H9 (cell line): ENCODE results near the gene SEMA3D. TPM values are rescaled to one million over a fixed set of nuclear protein-coding genes. Genes with fewer than 3 reads are reported as not detected.

Experiments used
- DNase-seq: peaks from one replicate; pipeline ENCODE4 v3.0.0-alpha.2; 2017
- H2AFZ ChIP-seq: one replicate; pipeline ENCODE4 v1.6.1; 2013; ENCODE audit warnings: mild to moderate bottlenecking, low read length, control low read depth, moderate library complexity
- H2AK5ac ChIP-seq: 2 replicates; pipeline ENCODE4 v1.6.1; 2013; ENCODE audit warnings: low read length, control low read depth, mixed read lengths; ENCODE audit not compliant: insufficient read length
- H2BK120ac ChIP-seq: one replicate; pipeline ENCODE4 v1.6.1; 2013; ENCODE audit warnings: low read depth, mild to moderate bottlenecking, low read length, control low read depth, inconsistent platforms; ENCODE audit not compliant: poor library complexity, severe bottlenecking
- H2BK12ac ChIP-seq: 2 replicates; pipeline ENCODE4 v1.6.1; 2013; ENCODE audit warnings: low read length, control low read depth, mixed read lengths, low read depth; ENCODE audit not compliant: insufficient read length
- H2BK15ac ChIP-seq: 2 replicates; pipeline ENCODE4 v1.6.1; 2013; ENCODE audit warnings: low read depth, low read length, control low read depth
- H2BK20ac ChIP-seq: one replicate; pipeline ENCODE4 v1.6.1; 2013; ENCODE audit warnings: low read depth, mild to moderate bottlenecking, low read length, control low read depth, inconsistent platforms; ENCODE audit not compliant: poor library complexity, severe bottlenecking
- H2BK5ac ChIP-seq: 2 replicates; pipeline ENCODE4 v1.6.1; 2013; ENCODE audit warnings: low read length, control low read depth, mixed read lengths; ENCODE audit not compliant: insufficient read length
- H3K14ac ChIP-seq: 2 replicates; pipeline ENCODE4 v1.6.1; 2013; ENCODE audit warnings: low read length, control low read depth; ENCODE audit not compliant: insufficient read depth
- H3K18ac ChIP-seq: 2 replicates; pipeline ENCODE4 v1.6.1; 2013; ENCODE audit warnings: low read depth, mild to moderate bottlenecking, mixed read lengths, low read length, control low read depth; ENCODE audit not compliant: insufficient read length
- H3K23ac ChIP-seq: 2 replicates; pipeline ENCODE4 v1.6.1; 2013; ENCODE audit warnings: low read length, control low read depth, mixed read lengths, low read depth; ENCODE audit not compliant: insufficient read length
- H3K23me2 ChIP-seq: 2 replicates; pipeline ENCODE4 v1.6.1; 2013; ENCODE audit warnings: low read depth, mild to moderate bottlenecking, mixed read lengths, low read length, control low read depth; ENCODE audit not compliant: insufficient read length, poor library complexity, severe bottlenecking
- H3K27ac ChIP-seq: 2 replicates; pipeline ENCODE4 v1.5.1; 2013; ENCODE audit warnings: low read length, control low read depth, mixed read lengths, low read depth; ENCODE audit not compliant: insufficient read length
- H3K27me3 ChIP-seq: 2 replicates; pipeline ENCODE4 v1.6.1; 2013; ENCODE audit warnings: low read length, control low read depth, inconsistent platforms; ENCODE audit not compliant: insufficient read depth
- H3K4ac ChIP-seq: 2 replicates; pipeline ENCODE4 v1.6.1; 2013; ENCODE audit warnings: low read depth, mild to moderate bottlenecking, control low read depth, inconsistent platforms, low read length, moderate library complexity
- H3K4me1 ChIP-seq: 2 replicates; pipeline ENCODE4 v1.6.1; 2013; ENCODE audit warnings: low read length, control low read depth, inconsistent platforms; ENCODE audit not compliant: insufficient read depth
- H3K4me2 ChIP-seq: 2 replicates; pipeline ENCODE4 v1.6.1; 2013; ENCODE audit warnings: low read length, control low read depth, mixed read lengths; ENCODE audit not compliant: insufficient read length, insufficient read depth
- H3K56ac ChIP-seq: 2 replicates; pipeline ENCODE4 v1.6.1; 2013; ENCODE audit warnings: low read depth, mild to moderate bottlenecking, mixed read lengths, low read length, control low read depth; ENCODE audit not compliant: insufficient read length
- H3K79me1 ChIP-seq: 2 replicates; pipeline ENCODE4 v1.6.1; 2013; ENCODE audit warnings: low read depth, mild to moderate bottlenecking, moderate library complexity, low read length, control low read depth, inconsistent platforms; ENCODE audit not compliant: insufficient read depth, poor library complexity, severe bottlenecking
- H3K79me2 ChIP-seq: 2 replicates; pipeline ENCODE4 v1.6.1; 2013; ENCODE audit warnings: low read length, control low read depth, inconsistent platforms; ENCODE audit not compliant: insufficient read depth
- H3K9ac ChIP-seq: 2 replicates; pipeline ENCODE4 v1.6.1; 2013; ENCODE audit warnings: low read length, control low read depth, mixed read lengths; ENCODE audit not compliant: insufficient read length; ENCODE audit errors: extremely low read depth
- H3K9me3 ChIP-seq: one replicate; pipeline ENCODE4 v1.6.1; 2013; ENCODE audit warnings: low read depth, low read length, inconsistent platforms; ENCODE audit not compliant: control insufficient read depth
- H3T11ph ChIP-seq: one replicate; pipeline ENCODE4 v1.6.1; 2013; ENCODE audit warnings: mild to moderate bottlenecking, low read length, control low read depth, inconsistent platforms
- H4K20me1 ChIP-seq: one replicate; pipeline ENCODE4 v1.6.1; 2013; ENCODE audit not compliant: control insufficient read depth, insufficient read length, insufficient read depth
- H4K5ac ChIP-seq: 2 replicates; pipeline ENCODE4 v1.6.1; 2013; ENCODE audit warnings: low read depth, mild to moderate bottlenecking, mixed read lengths, low read length, control low read depth; ENCODE audit not compliant: insufficient read length
- H4K8ac ChIP-seq: replicated peaks from 2 replicates; pipeline ENCODE4 v1.6.1; 2013; ENCODE audit warnings: low read length, control low read depth, mixed read lengths, low read depth; ENCODE audit not compliant: insufficient read length
- H4K91ac ChIP-seq: 2 replicates; pipeline ENCODE4 v1.6.1; 2013; ENCODE audit warnings: low read depth, mild to moderate bottlenecking, moderate library complexity, mixed read lengths, low read length, control low read depth; ENCODE audit not compliant: insufficient read length
- H3K27ac Mint-ChIP-seq, 3 experiments: 2 replicates in 2 of 3; 3 replicates in 1 of 3; pipeline ENCODE4 v1.8.0; 2020 to 2021; ENCODE audit warnings: mixed read lengths in 3 of 3, mild to moderate bottlenecking in 1 of 3, moderate library complexity in 1 of 3
- H3K27me3 Mint-ChIP-seq: 2 replicates; pipeline ENCODE4 v1.8.0; 2021; ENCODE audit warnings: low read depth, mild to moderate bottlenecking, moderate library complexity, mixed read lengths
- H3K36me3 Mint-ChIP-seq, 3 experiments: 2 replicates in 2 of 3; 3 replicates in 1 of 3; pipeline ENCODE4 v1.8.0; 2020 to 2021; ENCODE audit warnings: low read depth in 3 of 3, mixed read lengths in 3 of 3; ENCODE audit not compliant: insufficient read depth in 1 of 3
- H3K4me1 Mint-ChIP-seq, 2 experiments: 2 replicates each; pipeline ENCODE4 v1.8.0; 2020; ENCODE audit warnings: mixed read lengths in 2 of 2
- H3K4me3 Mint-ChIP-seq, 2 experiments: 2 replicates in 1 of 2; 3 replicates in 1 of 2; pipeline ENCODE4 v1.8.0; 2020 to 2021; ENCODE audit warnings: mild to moderate bottlenecking in 2 of 2, mixed read lengths in 2 of 2, moderate library complexity in 1 of 2
- H3K9me3 Mint-ChIP-seq, 2 experiments: 2 replicates in 1 of 2; 3 replicates in 1 of 2; pipeline ENCODE4 v1.8.0; 2020; ENCODE audit warnings: mild to moderate bottlenecking in 2 of 2, mixed read lengths in 2 of 2, moderate library complexity in 1 of 2
- CTCF ChIP-seq: fragments of 200-600 bp; sonication (generic); conservative IDR thresholded peaks from 3 replicates; pipeline ENCODE4 v1.8.0; 2021; ENCODE audit warnings: antibody characterized with exemption, mild to moderate bottlenecking
- WGBS: extraction: QIAGEN DNeasy Blood & Tissue Kit; methylation state at CpG from one replicate; pipeline ENCODE4 v1.1.7; 2013; ENCODE audit warnings: missing lambda C conversion rate, low lambda C conversion rate, mixed read lengths; ENCODE audit not compliant: insufficient read length; ENCODE audit errors: extremely low coverage; 5-methylcytosine and 5-hydroxymethylcytosine counted together
- total RNA-seq: library from RNA; stranded (reverse); gene quantifications from 2 replicates; pipeline ENCODE4 v1.2.1, GENCODE V29; 2021

Gene SEMA3D
- total RNA-seq, 1 experiment from 2014 or later: 5.4 TPM

DNA sequence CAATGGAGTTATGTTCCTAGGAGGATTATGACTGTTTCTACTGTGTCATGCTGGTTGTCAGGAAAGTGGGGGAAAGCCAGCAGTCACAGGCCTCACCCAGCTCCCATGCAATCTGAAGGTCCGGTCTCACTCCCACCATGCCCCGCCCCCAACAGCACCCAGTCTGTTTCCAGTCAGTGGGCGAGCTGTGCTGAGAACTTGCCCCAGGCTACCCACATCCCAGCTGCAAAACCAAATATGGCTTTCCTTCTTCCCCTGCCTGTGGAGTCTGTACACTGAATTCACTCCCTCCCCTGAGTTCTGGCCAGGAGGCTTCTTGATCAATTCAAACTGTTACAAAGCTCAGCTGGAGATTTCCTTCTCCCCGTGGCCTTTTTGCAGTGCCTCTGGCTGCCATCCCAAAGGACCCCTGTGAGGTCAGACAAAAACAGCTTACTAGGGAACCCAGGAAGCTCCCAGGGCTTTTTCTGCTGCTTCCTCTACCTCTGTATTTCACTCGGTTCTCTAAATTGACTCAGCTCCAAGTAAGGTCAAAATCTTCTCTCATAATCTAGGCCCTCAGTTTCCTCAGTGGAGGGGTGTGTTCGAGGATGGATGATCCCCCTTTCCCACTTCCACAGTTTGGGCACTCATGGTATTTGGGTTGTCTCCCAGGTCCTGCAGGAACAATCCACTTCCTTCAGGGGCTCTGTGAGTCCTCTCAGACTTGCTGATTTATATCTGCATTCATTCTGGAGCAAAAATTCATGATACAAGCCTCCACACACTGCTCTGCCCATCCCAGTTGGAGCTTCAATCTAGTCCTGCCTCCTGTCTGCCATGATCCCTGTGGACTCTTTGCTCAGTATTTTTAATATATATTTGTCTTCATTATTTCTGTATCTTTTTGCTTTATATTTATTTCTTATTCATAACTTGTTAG is 205.5 kb downstream of the SEMA3D start:
- H3K27ac Mint-ChIP-seq: peak overlapping the region; percentile 4 to 78 (median 60); a peak in 3 of 7 replicates
- peaks cover 0 to 2% of the 10 kb centered on the region in 2 experiments; a peak in 2 of 5 replicates for H3K9me3 Mint-ChIP-seq
- H2BK5ac ChIP-seq: no peak overlapping the region
- H2BK20ac ChIP-seq: no peak overlapping the region
- peaks cover 5 to 9% of the 10 kb centered on the region in 2 experiments; a peak in 3 of 4 replicates for H3K4me1 Mint-ChIP-seq
- peaks cover 3 to 10% (median 4%) of the 10 kb centered on the region in 3 experiments; a peak in 5 of 7 replicates for H3K36me3 Mint-ChIP-seq
- H2AK5ac ChIP-seq: no peak overlapping the region
- no peak overlapping the region for H3K27ac ChIP-seq
- H4K20me1 ChIP-seq: no peaks in the 10 kb centered on the region
- no peak overlapping the region for H2BK120ac ChIP-seq
- DNase-seq: no peak
- no peak for TF ChIP-seq CTCF
- H3T11ph ChIP-seq: no peak overlapping the region
- H3K9me3 ChIP-seq: no peaks in the 10 kb centered on the region
- H2AFZ ChIP-seq: no peak overlapping the region
- H4K8ac ChIP-seq: no peak overlapping the region
- no peaks in the 10 kb centered on the region for H3K27me3 Mint-ChIP-seq
- no peaks in the 10 kb centered on the region for H3K23me2 ChIP-seq
- no peak overlapping the region for H3K4me2 ChIP-seq
- H2BK12ac ChIP-seq: no peak overlapping the region
- H2BK15ac ChIP-seq: no peak overlapping the region
- no peaks in the 10 kb centered on the region for H3K27me3 ChIP-seq
- H3K79me1 ChIP-seq: no peaks in the 10 kb centered on the region
- no peaks in the 10 kb centered on the region for H3K4me1 ChIP-seq
- WGBS: no CpG with 5 or more reads among the region's 6 CpGs
- no peak overlapping the region for H3K9ac ChIP-seq
- no peak overlapping the region for H4K91ac ChIP-seq
- no peak overlapping the region for H3K14ac ChIP-seq
- no peak overlapping the region for H3K18ac ChIP-seq
- H3K56ac ChIP-seq: no peak overlapping the region
- no peak overlapping the region for H3K23ac ChIP-seq
- H3K4ac ChIP-seq: no peak overlapping the region
- no peak overlapping the region for H3K4me3 Mint-ChIP-seq
- H3K79me2 ChIP-seq: no peaks in the 10 kb centered on the region
- H4K5ac ChIP-seq: no peak overlapping the region
